Spleen (tissue), 7 donors: Measurements from ENCODE around the gene MAN1B1.

ENCODE experiments used
- CTCF ChIP-seq, 11 experiments: fragments of 200-600 bp in 7 of 11; fragments of 450-650 bp in 4 of 11; sonication (generic) in 4 of 11; IDR thresholded peaks in 8 of 11; conservative IDR thresholded peaks in 3 of 11; 1 replicate in 7 of 11; 2 replicates in 4 of 11; pipeline versions ENCODE4 v1.4.0 to v1.8.0; 2016 to 2021; ENCODE audit warnings: antibody characterized with exemption in 11 of 11, inconsistent platforms in 4 of 11, mild to moderate bottlenecking in 1 of 11
- POLR2A ChIP-seq, 3 donors: fragments of 450-650 bp; IDR thresholded peaks; one replicate each; pipeline ENCODE4 v1.5.1; 2017; ENCODE audit warnings: antibody characterized with exemption in 3 of 3, mild to moderate bottlenecking in 1 of 3
- donor health status: DM: no; HTN: no; CAD: no; lungs with moderate emphysema.
- donor health status: DM: no; HTN: no; CAD: no.
- donor health status: DM: no; HTN: no; CAD: no.

- TF ChIP-seq CTCF (IDR thresholded peaks at IDR 0.05 in 8 of 11, conservative IDR thresholded peaks at IDR 0.05 in 3 of 11), result no peak
- TF ChIP-seq POLR2A (IDR thresholded peaks at IDR 0.05), result no peak
These were observed 9.6 kb upstream of the MAN1B1 start, which contains the start of gene UAP1L1 for GRCh38 chr9:137077010-137077747.
